Fibroblast of the aortic adventitia (primary cell): ENCODE measurements around the gene TCAIM. TPM values are rescaled to one million over a fixed set of nuclear protein-coding genes. Genes with fewer than 3 reads are reported as not detected.
"Not testable (repeated sequence)": the region's sequence is repeated elsewhere in the genome, so short reads cannot be mapped to it uniquely, and the experiment has no call there.

ENCODE experiments used
- DNase-seq: peaks from one replicate; pipeline ENCODE4 v3.0.0-alpha.2; 2010; ENCODE audit warnings: low read depth
- H3K4me3 ChIP-seq: 2 replicates; pipeline ENCODE4 v1.5.1; 2011; ENCODE audit warnings: low read depth, mild to moderate bottlenecking, control low read depth, low read length, moderate library complexity
- total RNA-seq: library from RNA; depleted of rRNA; stranded (reverse); fragments of >200 nt; gene quantifications from 2 replicates; pipeline ENCODE4 v1.2.3, GENCODE V29; 2012; ENCODE audit warnings: low replicate concordance
- TF ChIP-seq, protein P1 (sequence below): IDR thresholded peaks from 2 replicates; pipeline ENCODE4 v1.5.1; 2011; ENCODE audit warnings: mild to moderate bottlenecking, low read length, control low read depth, inconsistent platforms; ENCODE audit not compliant: insufficient read depth

The TCAIM gene
- total RNA-seq, 1 donor = 33.3 TPM

DNA sequence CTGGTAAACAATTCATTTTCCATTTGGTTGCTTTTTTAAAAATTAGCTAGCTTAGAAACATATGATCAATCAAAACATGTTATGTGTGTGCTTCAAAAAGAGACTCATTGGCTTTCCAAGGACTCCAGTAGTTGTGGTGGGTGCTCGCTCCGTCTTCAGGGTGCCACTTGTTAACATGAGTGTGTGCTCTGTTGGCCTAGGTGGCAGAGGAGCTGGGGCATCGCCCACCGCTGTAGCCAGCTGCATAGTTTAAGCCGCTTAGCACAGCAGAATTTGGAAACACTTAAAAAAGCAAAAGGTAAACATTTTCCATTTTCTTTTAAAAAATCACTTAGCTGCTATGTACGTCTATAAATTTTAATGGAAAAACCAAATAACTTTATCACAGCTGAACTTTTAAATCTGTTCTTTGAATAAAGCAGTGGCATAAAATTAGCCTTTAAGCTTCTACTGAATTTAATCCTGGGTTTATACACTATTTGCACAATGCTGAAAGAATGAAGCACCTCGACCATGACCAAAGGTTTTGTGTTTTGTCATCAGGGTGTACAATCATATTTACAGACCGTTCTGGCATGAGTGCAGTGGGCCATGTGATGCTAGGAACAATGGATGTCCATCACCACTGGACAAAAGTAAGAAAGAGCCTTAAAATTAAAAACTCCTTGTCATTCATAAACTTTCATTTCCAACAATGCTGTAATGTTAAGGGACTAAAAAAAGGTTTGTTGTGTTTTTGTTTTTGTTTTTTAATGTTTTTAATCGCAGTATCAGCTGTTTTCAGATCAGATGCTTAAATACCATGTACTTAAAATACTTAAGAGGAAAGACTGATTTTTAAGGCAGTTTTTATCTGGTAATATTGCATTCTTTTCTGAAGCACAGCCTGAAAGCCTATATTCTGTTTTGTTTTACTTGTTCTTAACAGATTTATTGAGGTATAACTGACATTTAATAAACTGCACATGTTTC lies 57.9 kb downstream of the TCAIM start:
- TF ChIP-seq, protein P1, sequence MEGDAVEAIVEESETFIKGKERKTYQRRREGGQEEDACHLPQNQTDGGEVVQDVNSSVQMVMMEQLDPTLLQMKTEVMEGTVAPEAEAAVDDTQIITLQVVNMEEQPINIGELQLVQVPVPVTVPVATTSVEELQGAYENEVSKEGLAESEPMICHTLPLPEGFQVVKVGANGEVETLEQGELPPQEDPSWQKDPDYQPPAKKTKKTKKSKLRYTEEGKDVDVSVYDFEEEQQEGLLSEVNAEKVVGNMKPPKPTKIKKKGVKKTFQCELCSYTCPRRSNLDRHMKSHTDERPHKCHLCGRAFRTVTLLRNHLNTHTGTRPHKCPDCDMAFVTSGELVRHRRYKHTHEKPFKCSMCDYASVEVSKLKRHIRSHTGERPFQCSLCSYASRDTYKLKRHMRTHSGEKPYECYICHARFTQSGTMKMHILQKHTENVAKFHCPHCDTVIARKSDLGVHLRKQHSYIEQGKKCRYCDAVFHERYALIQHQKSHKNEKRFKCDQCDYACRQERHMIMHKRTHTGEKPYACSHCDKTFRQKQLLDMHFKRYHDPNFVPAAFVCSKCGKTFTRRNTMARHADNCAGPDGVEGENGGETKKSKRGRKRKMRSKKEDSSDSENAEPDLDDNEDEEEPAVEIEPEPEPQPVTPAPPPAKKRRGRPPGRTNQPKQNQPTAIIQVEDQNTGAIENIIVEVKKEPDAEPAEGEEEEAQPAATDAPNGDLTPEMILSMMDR = no peak
- no peak overlapping the region for H3K4me3 ChIP-seq

GRCh38 chr3:44398271-44398670 lies 59.7 kb downstream of the TCAIM start:
- DNase-seq = not testable (repeated sequence)

More for the DNA sequence above, 57.9 kb downstream of the TCAIM start:
- DNase-seq = no peak

DNA sequence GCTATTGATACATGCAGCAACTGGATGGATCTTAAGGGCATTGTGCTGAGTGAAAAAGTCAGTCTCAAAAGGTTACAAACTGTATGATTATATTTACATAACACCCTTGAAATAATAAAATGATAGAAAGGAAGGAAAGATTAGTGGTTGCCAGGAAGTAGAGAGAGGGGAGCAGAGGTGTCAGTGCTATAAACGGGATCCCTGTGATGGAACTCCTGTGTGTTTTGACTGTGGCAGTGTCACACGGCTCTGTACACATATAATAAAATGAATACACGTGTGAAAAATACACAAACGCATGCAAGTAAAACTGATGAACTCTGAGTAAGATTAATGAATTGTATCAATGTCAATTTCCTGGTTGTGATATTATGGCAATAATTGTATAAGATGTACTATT lies 60.3 kb downstream of the TCAIM start:
- DNase-seq = no peak
- TF ChIP-seq, protein P1 = no peak
- no peak overlapping the region for H3K4me3 ChIP-seq

More at GRCh38 chr3:44398271-44398670, 59.7 kb downstream of the TCAIM start:
- H3K4me3 ChIP-seq = not testable (repeated sequence)

DNA sequence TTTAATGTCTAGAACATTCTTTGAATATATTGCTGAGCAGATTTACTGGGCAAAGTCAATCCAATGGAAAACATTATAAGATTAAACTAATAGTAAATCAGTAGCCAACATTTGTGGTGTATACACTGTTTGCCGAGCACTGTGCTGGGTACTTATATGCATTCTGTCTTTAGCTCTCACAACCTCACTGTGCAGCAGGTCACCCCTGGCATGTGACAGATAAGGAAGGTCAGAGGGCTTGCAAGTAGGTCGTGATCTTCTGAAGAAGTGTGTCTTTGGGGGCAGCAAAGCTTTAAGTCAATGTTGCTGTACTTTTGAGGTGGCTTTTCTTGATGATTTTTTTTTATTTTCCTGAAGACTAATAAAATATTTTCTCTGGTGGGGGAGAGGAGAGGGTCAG lies 62.2 kb downstream of the TCAIM start:
- TF ChIP-seq, protein P1 = no peak
- no peak for DNase-seq
- no peak overlapping the region for H3K4me3 ChIP-seq

DNA sequence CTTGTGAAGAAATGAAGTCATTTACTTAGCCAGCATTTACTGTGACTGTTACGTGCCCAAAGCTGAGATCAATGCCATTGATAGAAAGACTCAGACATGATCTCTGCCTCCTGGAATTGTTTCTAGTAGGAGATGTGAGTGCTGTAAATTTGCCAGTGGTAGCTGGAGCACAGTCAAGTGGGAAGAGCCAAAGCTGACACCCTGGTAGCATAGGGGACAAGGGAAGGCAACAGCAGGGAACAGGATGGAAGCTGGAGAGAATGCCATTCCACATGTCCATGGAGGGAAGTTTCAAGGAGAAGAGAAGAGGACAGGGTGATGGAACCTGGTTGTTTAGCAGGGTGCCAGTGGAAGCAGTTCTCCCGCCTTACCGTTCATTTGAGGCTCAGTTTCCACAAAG lies 64.0 kb downstream of the TCAIM start:
- no peak overlapping the region for H3K4me3 ChIP-seq
- TF ChIP-seq, protein P1 = no peak
- no peak for DNase-seq

DNA sequence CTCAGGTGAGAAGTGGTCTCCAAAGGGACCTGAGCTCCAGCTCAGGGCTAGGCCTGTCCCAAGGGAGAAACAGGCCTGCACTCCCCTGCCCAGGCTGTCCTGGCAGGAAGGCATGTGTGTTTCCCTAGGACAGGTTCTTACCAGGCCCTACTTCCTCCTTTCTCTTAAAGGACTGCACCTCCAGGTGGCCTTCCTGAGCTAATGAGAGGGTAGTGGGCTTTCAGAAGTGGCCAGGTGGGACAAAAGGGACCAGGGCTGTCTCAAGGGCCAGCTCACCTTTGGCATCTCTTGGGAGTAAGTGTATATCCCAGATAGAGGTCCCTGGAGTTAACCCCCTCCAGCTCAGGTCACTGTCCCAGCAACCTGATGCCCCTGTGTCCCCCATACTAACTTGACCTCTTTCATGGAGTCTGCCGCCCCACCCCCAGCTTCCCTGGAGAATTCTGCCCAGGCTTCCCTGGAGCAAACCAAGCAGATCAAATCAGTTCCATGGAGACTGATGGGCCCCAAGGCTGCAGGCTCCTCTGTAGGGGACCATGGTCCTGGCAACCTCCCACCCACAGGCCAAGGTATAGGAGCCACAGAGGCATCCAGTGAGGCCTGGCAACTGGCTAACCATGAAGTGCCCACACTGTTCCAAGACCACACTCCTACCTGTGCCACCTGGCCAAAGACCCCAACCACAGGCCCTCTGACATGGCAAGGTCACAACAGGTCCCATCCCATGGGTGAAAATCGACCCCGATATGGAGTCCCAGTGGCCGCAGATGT lies 71.3 kb downstream of the TCAIM start:
- TF ChIP-seq, protein P1 = no peak
- no peak overlapping the region for H3K4me3 ChIP-seq
- DNase-seq = no peak
